GM10266 (cell line): ENCODE measurements around the gene RAB3GAP1.
"Not testable (repeated sequence)": the region's sequence is repeated elsewhere in the genome, so short reads cannot be mapped to it uniquely, and the experiment has no call there.

ENCODE experiments used
- DNase-seq: peaks from one replicate; pipeline ENCODE4 v3.0.0; 2012; ENCODE audit errors: extremely low spot score
- CTCF ChIP-seq: IDR thresholded peaks from 2 replicates; pipeline ENCODE4 v1.5.1; 2012; ENCODE audit warnings: mild to moderate bottlenecking, low read depth; ENCODE audit not compliant: control insufficient read depth, insufficient read depth; ENCODE audit errors: missing control alignments

RAB3GAP1 gene

GRCh38 chr2:135074216-135074615, 22.1 kb downstream of the RAB3GAP1 start:
- TF ChIP-seq CTCF: no peak
- no peak for DNase-seq

GRCh38 chr2:135076556-135076955, 24.5 kb downstream of the RAB3GAP1 start:
- no peak for TF ChIP-seq CTCF
- DNase-seq: no peak

- no peak for DNase-seq
- TF ChIP-seq CTCF: no peak
Observed at GRCh38 chr2:135078417-135078816, 26.3 kb downstream of the RAB3GAP1 start.

GRCh38 chr2:135086222-135086621, 34.1 kb downstream of the RAB3GAP1 start:
- no peak for DNase-seq
- no peak for TF ChIP-seq CTCF

- not testable (repeated sequence) for DNase-seq
Observed at GRCh38 chr2:135089597-135089996, 37.5 kb downstream of the RAB3GAP1 start.

- no peak for TF ChIP-seq CTCF
- DNase-seq: no peak
Observed at GRCh38 chr2:135091681-135092080, 39.6 kb downstream of the RAB3GAP1 start.

GRCh38 chr2:135093193-135093592, 41.1 kb downstream of the RAB3GAP1 start:
- no peak for TF ChIP-seq CTCF

GRCh38 chr2:135093670-135094330, 41.7 kb downstream of the RAB3GAP1 start:
- TF ChIP-seq CTCF: no peak
- DNase-seq: no peak

More at GRCh38 chr2:135093193-135093592, 41.1 kb downstream of the RAB3GAP1 start:
- no peak for DNase-seq
